H1 (cell line): ENCODE results near the gene TRMT44.

Experiments used
- RXRA ChIP-seq: IDR thresholded peaks from 2 replicates; pipeline ENCODE4 v1.6.1; 2011; ENCODE audit warnings: low read depth, mild to moderate bottlenecking, low read length, moderate library complexity; ENCODE audit not compliant: insufficient read depth
- SP1 ChIP-seq: IDR thresholded peaks from 2 replicates; pipeline ENCODE4 v1.6.1; 2011; ENCODE audit warnings: low read depth, low read length
- YY1 ChIP-seq: IDR thresholded peaks from 2 replicates; pipeline ENCODE4 v1.6.1; 2011; ENCODE audit warnings: low read depth, mild to moderate bottlenecking, low read length

DNA sequence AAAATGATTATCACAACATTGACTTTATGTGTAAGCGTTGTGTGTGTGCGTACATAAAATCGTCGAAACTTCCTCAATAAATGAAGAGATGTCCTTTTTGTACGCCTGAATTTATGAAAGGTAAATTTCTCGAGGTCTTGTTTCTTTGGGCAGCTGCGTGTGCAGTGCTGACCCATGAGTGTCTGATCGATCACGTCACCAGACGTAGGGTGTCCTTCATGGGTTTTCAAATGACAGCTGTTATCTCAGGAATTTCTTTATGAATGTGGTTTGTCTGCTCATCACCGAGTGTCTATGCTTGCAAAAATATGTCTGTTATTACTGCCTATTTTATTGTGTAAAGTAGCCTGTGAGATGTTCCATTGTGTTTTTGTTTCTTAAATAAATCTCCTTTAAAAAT, 71.9 kb downstream of the TRMT44 start:
- TF ChIP-seq YY1 = no peak
- no peak for TF ChIP-seq SP1
- no peak for TF ChIP-seq RXRA
